ENCODE measurements around the gene TRIM17.

The TRIM17 gene, protein sequence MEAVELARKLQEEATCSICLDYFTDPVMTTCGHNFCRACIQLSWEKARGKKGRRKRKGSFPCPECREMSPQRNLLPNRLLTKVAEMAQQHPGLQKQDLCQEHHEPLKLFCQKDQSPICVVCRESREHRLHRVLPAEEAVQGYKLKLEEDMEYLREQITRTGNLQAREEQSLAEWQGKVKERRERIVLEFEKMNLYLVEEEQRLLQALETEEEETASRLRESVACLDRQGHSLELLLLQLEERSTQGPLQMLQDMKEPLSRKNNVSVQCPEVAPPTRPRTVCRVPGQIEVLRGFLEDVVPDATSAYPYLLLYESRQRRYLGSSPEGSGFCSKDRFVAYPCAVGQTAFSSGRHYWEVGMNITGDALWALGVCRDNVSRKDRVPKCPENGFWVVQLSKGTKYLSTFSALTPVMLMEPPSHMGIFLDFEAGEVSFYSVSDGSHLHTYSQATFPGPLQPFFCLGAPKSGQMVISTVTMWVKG

DNA sequence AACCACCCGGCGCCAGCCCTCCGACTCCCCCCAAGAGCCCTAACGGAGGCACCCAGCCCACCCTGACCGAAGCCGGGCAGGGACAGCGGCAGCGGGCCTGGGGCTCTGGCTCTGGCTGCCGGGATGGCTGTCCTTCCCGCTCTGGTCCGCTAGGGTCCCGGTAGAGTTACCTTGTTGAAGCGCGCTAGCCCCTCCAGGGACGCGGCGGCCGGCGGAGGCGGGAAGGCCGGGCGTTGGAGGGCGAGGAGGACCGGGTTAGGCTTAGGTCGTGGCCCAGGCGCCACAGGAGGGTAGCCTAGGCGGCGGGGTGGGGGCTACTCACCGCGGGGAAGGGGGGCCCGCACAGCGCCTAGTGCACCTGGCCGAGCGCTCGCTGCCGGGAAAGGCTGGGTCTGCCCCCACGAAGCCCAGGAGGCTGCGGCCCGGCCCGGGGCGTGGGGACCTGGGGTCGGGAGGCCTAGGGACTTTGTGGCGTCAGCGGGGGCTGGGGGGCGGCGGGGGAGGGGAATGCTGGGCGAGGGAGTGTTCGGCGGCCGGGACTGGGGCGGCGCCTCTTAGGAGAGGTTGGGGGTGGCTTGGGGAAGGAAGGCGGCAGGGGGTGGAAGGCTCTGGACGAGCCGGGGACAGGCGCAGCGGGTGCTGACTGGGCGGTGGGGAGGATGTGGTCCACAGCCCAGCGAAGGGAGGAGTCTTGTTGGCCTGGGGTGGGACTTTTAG, at the start of gene TRIM17:
Gene TRIM17, minus strand, starts transcription at position 645 of the 717 bp plus-strand sequence. CDS start 1,789 bp downstream, outside the sequence.
- Histone ChIP-seq H3K4me1 (ENCODE audit: control insufficient read depth in 1 of 2, insufficient read depth in 2 of 2, low read length in 2 of 2) (peaks cover 6 to 11% of the 10 kb centered on the region in 2 donors), H3K27me3 (ENCODE audit: control insufficient read depth in 1 of 2, insufficient read depth in 2 of 2, low read length in 2 of 2) (peaks cover 25 to 28% of the 10 kb centered on the region in 2 donors), H3K27ac (ENCODE audit: low read depth, low read length) (no peak within 1 kb of the TSS), H3K9ac (ENCODE audit: low read depth in 1 of 2, low read length in 2 of 2) (no peak within 1 kb of the TSS), H3K9me3 (ENCODE audit: control insufficient read depth in 1 of 2, low read length in 2 of 2) (no peaks in the 10 kb centered on the region), H3K4me3 (ENCODE audit: low read depth in 1 of 2, low read length in 2 of 2) (peak within 1 kb of the TSS; percentile 19 to 59), H3K36me3 (ENCODE audit: control insufficient read depth in 1 of 2, insufficient read depth in 2 of 2, low read length in 2 of 2) (no peaks in the 10 kb centered on the region)

DNA sequence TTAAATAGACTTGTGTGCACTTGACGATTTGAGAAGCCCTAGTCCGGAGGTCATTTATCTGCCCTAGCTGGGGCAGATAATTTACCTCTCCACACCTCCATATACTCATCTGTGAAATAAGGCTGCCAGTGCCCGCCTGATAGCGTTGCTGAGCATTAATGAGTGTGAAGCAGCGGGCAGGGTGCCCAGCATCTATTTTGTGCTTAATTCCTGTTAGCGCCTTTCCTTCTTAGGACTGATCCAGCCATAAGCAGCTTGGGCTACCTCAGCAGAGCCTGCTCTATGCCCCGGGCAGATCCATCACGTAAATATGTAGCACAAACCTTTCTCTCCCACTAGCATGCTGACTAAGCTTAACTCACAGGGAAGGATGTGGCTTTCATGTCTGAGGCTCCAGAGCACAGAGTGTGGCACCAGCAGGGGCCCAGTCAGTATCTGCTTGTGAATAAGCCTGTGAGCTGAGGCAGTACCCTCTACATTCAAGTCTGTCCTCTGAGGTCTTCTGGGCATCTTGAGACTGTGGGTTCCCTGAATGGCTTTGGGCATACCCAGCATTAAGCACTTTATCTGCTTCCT, 49.0 kb upstream of the TRIM17 start:
- Histone ChIP-seq H3K4me1 (ENCODE audit: control insufficient read depth in 1 of 2, insufficient read depth in 2 of 2, low read length in 2 of 2) (peaks cover 0 to 7% of the 10 kb centered on the region in 2 donors), H3K36me3 (ENCODE audit: control insufficient read depth in 1 of 2, insufficient read depth in 2 of 2, low read length in 2 of 2) (no peaks in the 10 kb centered on the region), H3K9me3 (ENCODE audit: control insufficient read depth in 1 of 2, low read length in 2 of 2) (no peaks in the 10 kb centered on the region), H3K9ac (ENCODE audit: low read depth in 1 of 2, low read length in 2 of 2) (no peak overlapping the region), H3K27me3 (ENCODE audit: control insufficient read depth in 1 of 2, insufficient read depth in 2 of 2, low read length in 2 of 2) (peaks cover 58 to 80% of the 10 kb centered on the region in 2 donors), H3K27ac (ENCODE audit: low read depth, low read length) (no peak overlapping the region), H3K4me3 (ENCODE audit: low read depth in 1 of 2, low read length in 2 of 2) (no peak overlapping the region)

DNA sequence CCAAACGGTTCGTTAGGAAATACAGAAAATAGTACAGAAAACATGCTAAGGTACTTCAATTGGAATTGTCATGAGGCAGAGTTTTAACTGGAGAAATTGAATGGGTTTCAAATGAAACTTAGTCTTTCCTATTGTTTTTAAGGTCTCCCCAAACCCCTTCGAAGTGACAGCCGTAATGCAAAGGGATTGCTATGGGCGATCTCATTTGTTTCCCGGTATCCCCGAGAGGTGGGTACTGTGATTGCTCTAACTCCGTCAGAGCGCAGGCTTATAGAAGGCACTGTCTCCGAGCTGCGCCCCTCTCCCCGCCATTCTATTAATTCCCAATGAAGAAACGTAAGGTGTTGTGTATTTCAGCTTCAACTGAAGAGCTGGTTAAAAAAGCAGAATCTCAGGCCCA, 48.5 kb upstream of the TRIM17 start:
- peaks cover 58 to 80% of the 10 kb centered on the region in 2 donors for H3K27me3 ChIP-seq (ENCODE audit: control insufficient read depth in 1 of 2, insufficient read depth in 2 of 2, low read length in 2 of 2)
- peak overlapping the region; percentile 26 to 33 for H3K4me3 ChIP-seq (ENCODE audit: low read depth in 1 of 2, low read length in 2 of 2)
- H3K9me3 ChIP-seq (ENCODE audit: control insufficient read depth in 1 of 2, low read length in 2 of 2), result no peaks in the 10 kb centered on the region
- H3K27ac ChIP-seq (ENCODE audit: low read depth, low read length), result no peak overlapping the region
- H3K36me3 ChIP-seq (ENCODE audit: control insufficient read depth in 1 of 2, insufficient read depth in 2 of 2, low read length in 2 of 2), result no peaks in the 10 kb centered on the region
- no peak overlapping the region for H3K9ac ChIP-seq (ENCODE audit: low read depth in 1 of 2, low read length in 2 of 2)
- H3K4me1 ChIP-seq (ENCODE audit: control insufficient read depth in 1 of 2, insufficient read depth in 2 of 2, low read length in 2 of 2), result peaks cover 0 to 7% of the 10 kb centered on the region in 2 donors

DNA sequence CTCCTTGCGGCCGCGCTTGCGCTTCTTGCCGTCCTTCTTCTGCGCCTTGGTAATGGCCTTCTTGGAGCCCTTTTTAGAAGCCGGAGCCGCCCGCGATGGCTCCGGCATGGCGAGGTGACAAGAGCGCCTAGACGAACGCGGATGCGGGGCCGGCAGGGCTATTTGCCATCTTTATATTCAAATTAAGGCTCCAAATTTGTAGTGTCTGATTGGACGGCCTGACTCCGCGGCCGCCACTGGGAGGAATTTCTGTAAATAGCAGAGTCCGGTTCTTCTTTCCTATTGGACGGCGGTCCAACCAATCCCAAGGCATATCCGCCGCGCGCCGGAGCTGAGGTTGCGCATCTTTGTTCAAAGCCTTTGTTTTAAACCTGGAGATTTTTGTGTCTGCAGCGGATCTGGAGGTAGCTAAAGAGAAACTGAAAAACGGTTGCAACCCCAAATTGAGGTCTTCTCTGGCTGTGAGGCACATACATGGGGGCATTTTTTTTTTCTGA, 47.9 kb upstream of the TRIM17 start:
- no peak overlapping the region for H3K9ac ChIP-seq (ENCODE audit: low read depth in 1 of 2, low read length in 2 of 2)
- no peak overlapping the region for H3K27ac ChIP-seq (ENCODE audit: low read depth, low read length)
- H3K27me3 ChIP-seq (ENCODE audit: control insufficient read depth in 1 of 2, insufficient read depth in 2 of 2, low read length in 2 of 2), result peaks cover 54 to 76% of the 10 kb centered on the region in 2 donors
- no peaks in the 10 kb centered on the region for H3K9me3 ChIP-seq (ENCODE audit: control insufficient read depth in 1 of 2, low read length in 2 of 2)
- peaks cover 0 to 7% of the 10 kb centered on the region in 2 donors for H3K4me1 ChIP-seq (ENCODE audit: control insufficient read depth in 1 of 2, insufficient read depth in 2 of 2, low read length in 2 of 2)
- H3K36me3 ChIP-seq (ENCODE audit: control insufficient read depth in 1 of 2, insufficient read depth in 2 of 2, low read length in 2 of 2), result no peaks in the 10 kb centered on the region
- H3K4me3 ChIP-seq (ENCODE audit: low read depth in 1 of 2, low read length in 2 of 2), result peak overlapping the region; percentile 33 to 59

DNA sequence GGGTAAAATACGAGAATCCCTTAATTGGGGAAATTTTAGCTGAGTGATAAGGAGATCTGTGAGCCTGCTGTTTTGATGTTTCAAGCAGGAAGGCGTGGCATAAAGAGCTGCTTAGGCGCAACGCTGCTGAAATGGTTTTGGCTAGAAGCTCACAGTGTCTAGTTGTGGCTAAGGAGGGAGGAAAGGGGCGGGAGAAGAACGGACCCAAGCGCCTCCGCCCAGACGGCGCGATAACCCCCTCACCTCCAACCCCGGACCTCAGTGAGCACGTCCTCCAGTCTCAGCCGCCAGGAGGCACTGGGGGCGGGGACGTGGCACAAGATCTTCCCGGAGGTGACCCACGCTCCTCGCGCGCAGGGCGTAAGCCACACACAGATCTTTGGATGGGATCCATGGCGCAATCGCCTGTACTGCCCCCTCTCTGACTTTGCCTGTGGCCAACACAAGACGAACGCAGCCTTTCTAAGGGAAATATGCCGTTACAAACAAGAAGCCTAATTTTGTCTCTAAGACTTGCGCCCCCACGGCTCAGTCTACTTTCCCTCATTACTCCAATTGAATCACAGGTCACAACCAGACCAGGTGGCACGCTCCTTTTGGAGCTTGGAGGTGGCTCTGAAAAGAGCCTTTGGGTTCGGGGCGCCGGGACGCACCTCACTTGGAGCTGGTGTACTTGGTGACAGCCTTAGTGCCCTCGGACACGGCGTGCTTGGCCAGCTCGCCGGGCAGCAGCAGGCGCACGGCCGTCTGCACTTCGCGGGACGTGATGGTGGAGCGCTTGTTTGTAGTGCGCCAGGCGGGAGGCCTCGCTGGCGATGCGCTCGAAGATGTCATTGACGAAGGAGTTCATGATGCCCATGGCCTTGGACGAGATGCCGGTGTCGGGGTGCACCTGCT, 47.1 kb upstream of the TRIM17 start:
- H3K4me3 ChIP-seq (ENCODE audit: low read depth in 1 of 2, low read length in 2 of 2), result peak overlapping the region; percentile 33 to 59
- H3K27ac ChIP-seq (ENCODE audit: low read depth, low read length), result no peak overlapping the region
- peaks cover 46 to 71% of the 10 kb centered on the region in 2 donors for H3K27me3 ChIP-seq (ENCODE audit: control insufficient read depth in 1 of 2, insufficient read depth in 2 of 2, low read length in 2 of 2)

DNA sequence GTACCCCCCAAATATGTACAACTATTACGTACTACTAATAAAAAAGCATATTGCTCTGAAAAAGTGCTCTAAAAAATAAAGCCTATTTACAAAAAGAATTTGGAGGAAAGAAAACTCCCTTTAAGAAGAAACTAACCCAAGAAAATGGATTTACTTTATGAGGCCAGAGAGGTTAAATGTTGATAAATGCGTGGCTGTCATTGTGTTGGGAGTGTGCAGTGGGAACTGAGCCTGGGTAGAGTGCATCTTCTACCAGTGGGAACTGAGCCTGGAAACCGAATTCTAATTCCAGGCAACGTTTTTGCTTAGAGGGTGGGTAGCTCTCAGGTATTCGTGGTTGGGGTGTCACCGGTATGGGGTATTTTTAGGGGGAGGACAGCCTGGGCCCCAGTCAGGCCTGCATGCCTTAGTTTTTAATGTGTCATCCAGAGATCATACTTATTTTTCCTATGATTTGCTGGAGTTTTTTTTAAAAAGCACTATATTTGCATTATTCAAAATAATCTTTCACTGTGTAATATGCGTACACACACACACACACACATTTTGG, 46.4 kb upstream of the TRIM17 start:
- peaks cover 43 to 66% of the 10 kb centered on the region in 2 donors for H3K27me3 ChIP-seq (ENCODE audit: control insufficient read depth in 1 of 2, insufficient read depth in 2 of 2, low read length in 2 of 2)

More for the DNA sequence above, 47.1 kb upstream of the TRIM17 start:
- Histone ChIP-seq H3K9ac (ENCODE audit: low read depth in 1 of 2, low read length in 2 of 2) (peak overlapping the region in 1 of 2 donors; percentile 47), H3K9me3 (ENCODE audit: control insufficient read depth in 1 of 2, low read length in 2 of 2) (no peaks in the 10 kb centered on the region), H3K36me3 (ENCODE audit: control insufficient read depth in 1 of 2, insufficient read depth in 2 of 2, low read length in 2 of 2) (no peaks in the 10 kb centered on the region), H3K4me1 (ENCODE audit: control insufficient read depth in 1 of 2, insufficient read depth in 2 of 2, low read length in 2 of 2) (peaks cover 0 to 14% of the 10 kb centered on the region in 2 donors)

DNA sequence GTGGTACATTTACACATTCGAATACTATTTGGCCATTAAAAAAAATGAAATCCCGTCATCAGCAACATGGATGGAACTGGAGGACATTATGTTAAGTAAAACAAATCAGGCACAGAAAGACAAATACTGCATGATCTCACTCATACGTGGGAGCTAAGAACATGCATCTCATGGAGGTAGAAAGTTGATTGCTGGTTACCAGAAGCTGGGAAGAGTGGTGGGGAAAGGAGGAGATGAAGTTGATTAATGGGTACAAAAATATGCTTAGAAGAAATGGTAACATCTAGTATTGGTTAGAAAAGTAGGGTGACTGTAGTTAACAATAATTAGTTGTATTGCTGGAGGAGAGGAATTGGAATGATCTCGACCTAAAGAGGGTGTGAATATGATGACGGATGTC, 45.9 kb upstream of the TRIM17 start:
- no peak overlapping the region for H3K4me3 ChIP-seq (ENCODE audit: low read depth in 1 of 2, low read length in 2 of 2)
- no peak overlapping the region for H3K27ac ChIP-seq (ENCODE audit: low read depth, low read length)
- peaks cover 0 to 21% of the 10 kb centered on the region in 2 donors for H3K4me1 ChIP-seq (ENCODE audit: control insufficient read depth in 1 of 2, insufficient read depth in 2 of 2, low read length in 2 of 2)
- H3K27me3 ChIP-seq (ENCODE audit: control insufficient read depth in 1 of 2, insufficient read depth in 2 of 2, low read length in 2 of 2), result peaks cover 43 to 64% of the 10 kb centered on the region in 2 donors
- H3K9ac ChIP-seq (ENCODE audit: low read depth in 1 of 2, low read length in 2 of 2), result no peak overlapping the region
- H3K9me3 ChIP-seq (ENCODE audit: control insufficient read depth in 1 of 2, low read length in 2 of 2), result no peaks in the 10 kb centered on the region
- no peaks in the 10 kb centered on the region for H3K36me3 ChIP-seq (ENCODE audit: control insufficient read depth in 1 of 2, insufficient read depth in 2 of 2, low read length in 2 of 2)

More for the DNA sequence above, 46.4 kb upstream of the TRIM17 start:
- no peaks in the 10 kb centered on the region for H3K36me3 ChIP-seq (ENCODE audit: control insufficient read depth in 1 of 2, insufficient read depth in 2 of 2, low read length in 2 of 2)
- H3K27ac ChIP-seq (ENCODE audit: low read depth, low read length), result no peak overlapping the region
- no peaks in the 10 kb centered on the region for H3K9me3 ChIP-seq (ENCODE audit: control insufficient read depth in 1 of 2, low read length in 2 of 2)
- no peak overlapping the region for H3K4me3 ChIP-seq (ENCODE audit: low read depth in 1 of 2, low read length in 2 of 2)
- peaks cover 0 to 19% of the 10 kb centered on the region in 2 donors for H3K4me1 ChIP-seq (ENCODE audit: control insufficient read depth in 1 of 2, insufficient read depth in 2 of 2, low read length in 2 of 2)
- no peak overlapping the region for H3K9ac ChIP-seq (ENCODE audit: low read depth in 1 of 2, low read length in 2 of 2)

DNA sequence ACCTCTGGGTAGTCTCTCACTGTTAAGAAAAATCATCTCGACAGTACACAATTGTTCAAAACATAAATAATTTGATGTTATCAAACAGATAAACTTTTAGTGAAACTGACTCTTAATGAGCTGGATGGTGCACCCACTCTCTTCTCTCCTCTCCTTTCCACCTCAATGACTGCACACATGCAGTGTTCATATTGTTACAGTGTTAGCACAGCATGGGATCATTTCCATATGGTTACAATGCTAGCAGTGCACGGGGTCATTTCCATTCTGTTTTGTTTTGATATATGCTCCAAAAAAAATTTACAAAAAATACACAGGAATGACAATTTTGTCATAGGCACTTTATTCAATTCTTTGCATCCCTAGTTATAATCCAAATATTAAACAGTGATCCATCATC, 44.2 kb upstream of the TRIM17 start:
- Histone ChIP-seq H3K9me3 (ENCODE audit: control insufficient read depth in 1 of 2, low read length in 2 of 2) (no peaks in the 10 kb centered on the region), H3K36me3 (ENCODE audit: control insufficient read depth in 1 of 2, insufficient read depth in 2 of 2, low read length in 2 of 2) (no peaks in the 10 kb centered on the region), H3K4me1 (ENCODE audit: control insufficient read depth in 1 of 2, insufficient read depth in 2 of 2, low read length in 2 of 2) (peaks cover 4 to 26% of the 10 kb centered on the region in 2 donors), H3K4me3 (ENCODE audit: low read depth in 1 of 2, low read length in 2 of 2) (no peak overlapping the region), H3K27me3 (ENCODE audit: control insufficient read depth in 1 of 2, insufficient read depth in 2 of 2, low read length in 2 of 2) (peaks cover 30 to 52% of the 10 kb centered on the region in 2 donors), H3K27ac (ENCODE audit: low read depth, low read length) (no peak overlapping the region), H3K9ac (ENCODE audit: low read depth in 1 of 2, low read length in 2 of 2) (no peak overlapping the region)

Measured in duodenal mucosa (tissue), 2 donors.